ENCODE data around the gene SMYD3. TPM values are rescaled to one million over a fixed set of nuclear protein-coding genes. Genes with fewer than 3 reads are reported as not detected.

The SMYD3 gene
- total and polyA plus RNA-seq, 2 donors (not counting 1 experiment from before 2014, with no cell fraction given): 9.7 to 37.2 TPM

- H3K4me3 Mint-ChIP-seq: no peak overlapping the region
- 44% methylated on average over 3 of the region's 3 CpGs for WGBS (ENCODE audit: insufficient coverage)
- no peaks in the 10 kb centered on the region for H3K9me3 Mint-ChIP-seq (ENCODE audit: insufficient read depth)
- no peaks in the 10 kb centered on the region for H4K20me1 ChIP-seq (ENCODE audit: control insufficient read depth, insufficient read depth, low read length, poor library complexity, severe bottlenecking)
- no peaks in the 10 kb centered on the region for H3K79me2 ChIP-seq (ENCODE audit: control insufficient read depth, insufficient read depth, low read length)
- H3K4me1 Mint-ChIP-seq: no peaks in the 10 kb centered on the region
- no peak overlapping the region for H3K27ac Mint-ChIP-seq
- CTCF ChIA-PET: no interaction called here
- DNase-seq: no peak
- no peak overlapping the region for H3K4me2 ChIP-seq (replicated peaks; ENCODE audit: low read depth, low read length, poor library complexity, severe bottlenecking)
- H3K4me1 ChIP-seq (ENCODE audit: control insufficient read depth in 2 of 2, insufficient read depth in 2 of 2, low read length in 2 of 2): no peaks in the 10 kb centered on the region
- no peaks in the 10 kb centered on the region for H3K27me3 Mint-ChIP-seq
- TF ChIP-seq, protein P1, sequence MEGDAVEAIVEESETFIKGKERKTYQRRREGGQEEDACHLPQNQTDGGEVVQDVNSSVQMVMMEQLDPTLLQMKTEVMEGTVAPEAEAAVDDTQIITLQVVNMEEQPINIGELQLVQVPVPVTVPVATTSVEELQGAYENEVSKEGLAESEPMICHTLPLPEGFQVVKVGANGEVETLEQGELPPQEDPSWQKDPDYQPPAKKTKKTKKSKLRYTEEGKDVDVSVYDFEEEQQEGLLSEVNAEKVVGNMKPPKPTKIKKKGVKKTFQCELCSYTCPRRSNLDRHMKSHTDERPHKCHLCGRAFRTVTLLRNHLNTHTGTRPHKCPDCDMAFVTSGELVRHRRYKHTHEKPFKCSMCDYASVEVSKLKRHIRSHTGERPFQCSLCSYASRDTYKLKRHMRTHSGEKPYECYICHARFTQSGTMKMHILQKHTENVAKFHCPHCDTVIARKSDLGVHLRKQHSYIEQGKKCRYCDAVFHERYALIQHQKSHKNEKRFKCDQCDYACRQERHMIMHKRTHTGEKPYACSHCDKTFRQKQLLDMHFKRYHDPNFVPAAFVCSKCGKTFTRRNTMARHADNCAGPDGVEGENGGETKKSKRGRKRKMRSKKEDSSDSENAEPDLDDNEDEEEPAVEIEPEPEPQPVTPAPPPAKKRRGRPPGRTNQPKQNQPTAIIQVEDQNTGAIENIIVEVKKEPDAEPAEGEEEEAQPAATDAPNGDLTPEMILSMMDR (IDR thresholded peaks at IDR 0.05): no peak
- TF ChIP-seq EZH2 (IDR thresholded peaks at IDR 0.05; ENCODE audit: borderline replicate concordance, insufficient read depth, low read depth, low read length, poor library complexity, severe bottlenecking): no peak
- POLR2A ChIA-PET: no interaction called here
- H3K27me3 ChIP-seq (replicated peaks in 1 of 4; ENCODE audit: control extremely low read depth in 1 of 4, control insufficient read depth in 3 of 4, insufficient read depth in 4 of 4, low read length in 3 of 4): no peaks in the 10 kb centered on the region
- H3K9me3 ChIP-seq (ENCODE audit: control extremely low read depth in 1 of 3, control insufficient read depth in 2 of 3, insufficient read depth in 1 of 3, low read length in 2 of 3): peaks cover 0 to 6% (median 0%) of the 10 kb centered on the region in 3 donors
- H3K4me3 ChIP-seq (ENCODE audit: control extremely low read depth in 1 of 5, extremely low read depth in 1 of 5, insufficient read depth in 1 of 5, low read depth in 2 of 5, low read length in 4 of 5): no peak overlapping the region
- no peak overlapping the region for H3K27ac ChIP-seq (ENCODE audit: low read length in 2 of 2)
- H3K9ac ChIP-seq (ENCODE audit: low read length): no peak overlapping the region
- intact Hi-C loops (cut with micrococcal nuclease): no loop called here
- no peaks in the 10 kb centered on the region for H3K36me3 ChIP-seq (replicated peaks in 1 of 2; ENCODE audit: control extremely low read depth in 1 of 2, control insufficient read depth in 1 of 2, extremely low read depth in 1 of 2, insufficient read depth in 2 of 2, low read length in 1 of 2)
- H2AFZ ChIP-seq (ENCODE audit: insufficient read depth, low read depth, low read length, poor library complexity, severe bottlenecking): no peak overlapping the region
- no peak for ATAC-seq (ENCODE audit: low read depth)
Measured at GRCh38 chr1:246182149-246182851, 324.8 kb downstream of the SMYD3 start.

DNA sequence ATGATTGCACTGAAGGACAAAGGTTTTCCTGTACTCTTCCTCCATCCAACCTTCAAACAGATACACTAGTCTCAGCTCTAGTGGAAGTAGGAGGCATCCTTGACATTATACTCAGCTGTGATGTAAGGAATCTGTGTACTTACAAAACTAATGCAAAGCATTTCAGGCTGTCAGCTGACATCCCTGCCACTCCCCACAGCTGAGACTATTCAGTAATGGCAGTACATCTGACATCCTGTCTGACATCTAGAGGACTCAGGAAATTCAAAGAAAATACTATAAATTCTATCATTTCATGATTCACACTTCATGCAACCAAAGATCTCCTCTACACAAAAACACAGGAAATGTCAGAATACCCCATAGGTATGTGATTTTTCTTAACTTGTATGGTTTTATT is 325.8 kb downstream of the SMYD3 start:
- H3K9me3 ChIP-seq (ENCODE audit: control extremely low read depth in 1 of 3, control insufficient read depth in 2 of 3, insufficient read depth in 1 of 3, low read length in 2 of 3): peaks cover 0 to 6% (median 0%) of the 10 kb centered on the region in 3 donors
- no peak overlapping the region for H3K9ac ChIP-seq (ENCODE audit: low read length)
- no peaks in the 10 kb centered on the region for H3K4me1 ChIP-seq (ENCODE audit: control insufficient read depth in 2 of 2, insufficient read depth in 2 of 2, low read length in 2 of 2)
- H3K79me2 ChIP-seq (ENCODE audit: control insufficient read depth, insufficient read depth, low read length): no peaks in the 10 kb centered on the region
- no peak overlapping the region for H3K27ac Mint-ChIP-seq
- ChIA-PET POLR2A (no interaction called here), CTCF (no interaction called here)
- intact Hi-C loops (cut with micrococcal nuclease): no loop called here
- H3K36me3 ChIP-seq (replicated peaks in 1 of 2; ENCODE audit: control extremely low read depth in 1 of 2, control insufficient read depth in 1 of 2, extremely low read depth in 1 of 2, insufficient read depth in 2 of 2, low read length in 1 of 2): no peaks in the 10 kb centered on the region
- H2AFZ ChIP-seq (ENCODE audit: insufficient read depth, low read depth, low read length, poor library complexity, severe bottlenecking): no peak overlapping the region
- no peak for ATAC-seq (ENCODE audit: low read depth)
- H3K4me3 Mint-ChIP-seq: no peak overlapping the region
- H3K27me3 Mint-ChIP-seq: no peaks in the 10 kb centered on the region
- TF ChIP-seq, protein P1 (IDR thresholded peaks at IDR 0.05): no peak
- no peak for TF ChIP-seq EZH2 (IDR thresholded peaks at IDR 0.05; ENCODE audit: borderline replicate concordance, insufficient read depth, low read depth, low read length, poor library complexity, severe bottlenecking)
- no peak for DNase-seq
- H3K27me3 ChIP-seq (replicated peaks in 1 of 4; ENCODE audit: control extremely low read depth in 1 of 4, control insufficient read depth in 3 of 4, insufficient read depth in 4 of 4, low read length in 3 of 4): no peaks in the 10 kb centered on the region
- no peaks in the 10 kb centered on the region for H3K9me3 Mint-ChIP-seq (ENCODE audit: insufficient read depth)
- H3K4me1 Mint-ChIP-seq: no peaks in the 10 kb centered on the region
- no peaks in the 10 kb centered on the region for H4K20me1 ChIP-seq (ENCODE audit: control insufficient read depth, insufficient read depth, low read length, poor library complexity, severe bottlenecking)
- H3K4me3 ChIP-seq (ENCODE audit: control extremely low read depth in 1 of 5, extremely low read depth in 1 of 5, insufficient read depth in 1 of 5, low read depth in 2 of 5, low read length in 4 of 5): no peak overlapping the region
- no peak overlapping the region for H3K27ac ChIP-seq (ENCODE audit: low read length in 2 of 2)
- no peak overlapping the region for H3K4me2 ChIP-seq (replicated peaks; ENCODE audit: low read depth, low read length, poor library complexity, severe bottlenecking)
